Sigmoid colon (tissue), 4 donors: ENCODE measurements around the gene FCER2.

Experiments used
- CTCF ChIP-seq, 4 experiments: fragments of 450-650 bp in 3 of 4; fragments of 200-600 bp in 1 of 4; IDR thresholded peaks; one replicate each; pipeline ENCODE4 v1.5.1; 2016 to 2019; ENCODE audit warnings: antibody characterized with exemption in 4 of 4, mild to moderate bottlenecking in 3 of 4, moderate library complexity in 2 of 4
- EP300 ChIP-seq, 4 donors: sonication (generic); formaldehyde crosslinking; IDR thresholded peaks; one replicate each; pipeline ENCODE4 v1.6.1; 2017; ENCODE audit warnings: antibody characterized with exemption in 4 of 4
- POLR2A ChIP-seq, 2 donors: fragments of 450-650 bp; IDR thresholded peaks; one replicate each; pipeline ENCODE4 v1.6.1; 2016; ENCODE audit warnings: antibody characterized with exemption in 2 of 2, mild to moderate bottlenecking in 2 of 2, moderate library complexity in 2 of 2
- POLR2AphosphoS5 ChIP-seq, 4 donors: sonication (generic); formaldehyde crosslinking; IDR thresholded peaks; one replicate each; pipeline ENCODE4 v1.6.1; 2017; ENCODE audit warnings: antibody characterized with exemption in 4 of 4

- TF ChIP-seq POLR2A (IDR thresholded peaks at IDR 0.05) (no peak), CTCF (IDR thresholded peaks at IDR 0.05) (no peak), POLR2AphosphoS5 (IDR thresholded peaks at IDR 0.05) (no peak), EP300 (IDR thresholded peaks at IDR 0.05) (no peak)
Observed at GRCh38 chr19:7672522-7672921, 29.4 kb downstream of the FCER2 start.
